Kidney (tissue), 22 donors: Measurements from ENCODE around the gene UGT2B11. TPM values are rescaled to one million over a fixed set of nuclear protein-coding genes. Genes with fewer than 3 reads are reported as not detected.
"Not testable (repeated sequence)": the region's sequence is repeated elsewhere in the genome, so short reads cannot be mapped to it uniquely, and the experiment has no call there.

Experiments
- DNase-seq, 5 donors: peaks; one replicate each; pipeline ENCODE4 v3.0.0-alpha.2; 2013 to 2020
- FAIRE-seq: peaks from 2 replicates; lab custom pipeline; 2012; peaks lifted over from hg19 to GRCh38; lab: Jason Lieb, UNC
- H3K27ac ChIP-seq, 2 donors: one replicate each; pipeline ENCODE4 v1.7.0; 2013; ENCODE audit warnings: low read depth in 2 of 2, low read length in 2 of 2, inconsistent platforms in 1 of 2
- H3K27me3 ChIP-seq: one replicate; pipeline ENCODE4 v1.7.1; 2013; ENCODE audit warnings: low read length, inconsistent platforms; ENCODE audit not compliant: control insufficient read depth, insufficient read depth
- H3K36me3 ChIP-seq, 3 donors: one replicate each; pipeline versions ENCODE4 v1.7.0 to v1.7.1; 2013; ENCODE audit warnings: low read length in 3 of 3, control low read depth in 1 of 3, inconsistent platforms in 1 of 3; ENCODE audit not compliant: insufficient read depth in 3 of 3, control insufficient read depth in 2 of 3
- H3K4me1 ChIP-seq, 3 donors: one replicate each; pipeline versions ENCODE4 v1.7.0 to v1.7.1; 2013; ENCODE audit warnings: low read length in 3 of 3, inconsistent platforms in 1 of 3, low read depth in 1 of 3; ENCODE audit not compliant: control insufficient read depth in 2 of 3, insufficient read depth in 2 of 3
- H3K4me3 ChIP-seq, 3 donors: one replicate each; pipeline versions ENCODE4 v1.7.0 to v1.8.1; 2013; ENCODE audit warnings: low read length in 3 of 3, control low read depth in 1 of 3, inconsistent platforms in 1 of 3
- H3K9ac ChIP-seq, 3 donors: one replicate each; pipeline versions ENCODE4 v1.7.0 to v1.7.1; 2013; ENCODE audit warnings: low read length in 3 of 3, control low read depth in 1 of 3, inconsistent platforms in 1 of 3
- H3K9me3 ChIP-seq, 3 donors: one replicate each; pipeline versions ENCODE4 v1.7.0 to v1.7.1; 2013; ENCODE audit warnings: low read length in 3 of 3, control low read depth in 1 of 3, inconsistent platforms in 1 of 3; ENCODE audit not compliant: control insufficient read depth in 2 of 3, insufficient read depth in 1 of 3
- intact Hi-C: fragments of 100-400 bp; cut with DNase I; formaldehyde crosslinking; loops from one replicate; pipeline ENCODE4 v1.11.1; 2022
- long read RNA-seq, 10 donors: library from polyadenylated mRNA in 1 of 10; unstranded in 1 of 10; transcript quantifications; one replicate each; pipeline ENCODE4 v2.0.0 and lab custom pipeline, GENCODE V29; 2021 to 2026
- polyA plus RNA-seq: library from polyadenylated mRNA; stranded (reverse); fragments of 350-450 nt; fragmentation: Illumina TruSeq; extraction: RNeasy Lipid Tissue Mini Kit (QIAGEN cat#74804); gene quantifications from one replicate; pipeline ENCODE4 v1.2.3, GENCODE V29; 2014; ENCODE audit warnings: low read depth, low replicate concordance; ENCODE audit not compliant: insufficient read depth
- total RNA-seq: library from RNA; stranded (reverse); fragmentation: NEBNext Ultra II Directional; extraction: Animal tissue kit (Norgen Biotek cat#: 25700); gene quantifications from one replicate; pipeline ENCODE4 v1.2.1, GENCODE V29; 2021
- TF ChIP-seq, protein P1 (sequence below): IDR thresholded peaks from 3 replicates; pipeline ENCODE4 v1.5.1; 2012; ENCODE audit warnings: mild to moderate bottlenecking, moderate library complexity, borderline replicate concordance; ENCODE audit not compliant: insufficient read depth; ENCODE audit errors: extremely low read depth
- donor health status: control.
- donor health status: control.
- donor health status: control.
- donor health status: control.
- donor health status: control.
- donor health status: DM: yes; HTN: yes; CAD: no.
- donor health status: Normal renal cell carcinoma (clear cell type).

UGT2B11 gene
- total RNA-seq (not detected), polyA plus RNA-seq (not detected)
- long read RNA-seq, donor 1 = 0 reads
- long read RNA-seq, donor 2 = 0 reads
- long read RNA-seq, donor 3 = 0 reads
- long read RNA-seq, donor 4 = 0 reads
- long read RNA-seq, donor 5 = 0 reads
- long read RNA-seq, donor 6 = 0 reads
- long read RNA-seq, donor 7 = 0 reads
- long read RNA-seq, donor 8 = 0 reads
- long read RNA-seq, donor 9 = 0 reads
- long read RNA-seq, donor 10 = 0 reads

DNA sequence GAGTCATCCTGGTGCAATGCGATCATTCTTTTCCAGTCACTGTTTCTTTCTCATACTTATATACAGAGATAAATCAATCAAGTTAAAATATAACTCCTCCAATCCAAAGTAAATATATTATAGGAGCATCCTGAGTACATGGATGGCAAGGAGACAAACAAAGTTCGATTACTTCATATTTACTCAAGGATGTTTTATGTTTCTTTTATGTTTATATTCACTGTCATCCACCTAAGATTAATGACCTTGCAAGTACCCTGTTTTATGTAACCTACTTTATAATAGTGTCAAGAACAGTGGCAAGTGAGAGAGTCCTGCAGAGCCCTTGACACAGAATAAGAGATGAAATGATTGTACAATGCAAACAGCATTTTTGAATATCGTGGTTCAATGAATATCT lies at the start of gene UGT2B11:
TSS of gene UGT2B11 (minus strand) at position 33 of the 400 bp plus-strand sequence. CDS start at position 7, 26 bp downstream.
- Histone ChIP-seq H3K27me3 (no peaks in the 10 kb centered on the region), H3K36me3 (no peaks in the 10 kb centered on the region), H3K4me1 (no peaks in the 10 kb centered on the region), H3K27ac (no peak within 1 kb of the TSS), H3K4me3 (no peak within 1 kb of the TSS), H3K9ac (no peak within 1 kb of the TSS), H3K9me3 (no peaks in the 10 kb centered on the region)
- intact Hi-C loops = no loop called here
- DNase-seq (no peak), FAIRE-seq (no peak)
- TF ChIP-seq, protein P1, sequence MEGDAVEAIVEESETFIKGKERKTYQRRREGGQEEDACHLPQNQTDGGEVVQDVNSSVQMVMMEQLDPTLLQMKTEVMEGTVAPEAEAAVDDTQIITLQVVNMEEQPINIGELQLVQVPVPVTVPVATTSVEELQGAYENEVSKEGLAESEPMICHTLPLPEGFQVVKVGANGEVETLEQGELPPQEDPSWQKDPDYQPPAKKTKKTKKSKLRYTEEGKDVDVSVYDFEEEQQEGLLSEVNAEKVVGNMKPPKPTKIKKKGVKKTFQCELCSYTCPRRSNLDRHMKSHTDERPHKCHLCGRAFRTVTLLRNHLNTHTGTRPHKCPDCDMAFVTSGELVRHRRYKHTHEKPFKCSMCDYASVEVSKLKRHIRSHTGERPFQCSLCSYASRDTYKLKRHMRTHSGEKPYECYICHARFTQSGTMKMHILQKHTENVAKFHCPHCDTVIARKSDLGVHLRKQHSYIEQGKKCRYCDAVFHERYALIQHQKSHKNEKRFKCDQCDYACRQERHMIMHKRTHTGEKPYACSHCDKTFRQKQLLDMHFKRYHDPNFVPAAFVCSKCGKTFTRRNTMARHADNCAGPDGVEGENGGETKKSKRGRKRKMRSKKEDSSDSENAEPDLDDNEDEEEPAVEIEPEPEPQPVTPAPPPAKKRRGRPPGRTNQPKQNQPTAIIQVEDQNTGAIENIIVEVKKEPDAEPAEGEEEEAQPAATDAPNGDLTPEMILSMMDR = no peak

DNA sequence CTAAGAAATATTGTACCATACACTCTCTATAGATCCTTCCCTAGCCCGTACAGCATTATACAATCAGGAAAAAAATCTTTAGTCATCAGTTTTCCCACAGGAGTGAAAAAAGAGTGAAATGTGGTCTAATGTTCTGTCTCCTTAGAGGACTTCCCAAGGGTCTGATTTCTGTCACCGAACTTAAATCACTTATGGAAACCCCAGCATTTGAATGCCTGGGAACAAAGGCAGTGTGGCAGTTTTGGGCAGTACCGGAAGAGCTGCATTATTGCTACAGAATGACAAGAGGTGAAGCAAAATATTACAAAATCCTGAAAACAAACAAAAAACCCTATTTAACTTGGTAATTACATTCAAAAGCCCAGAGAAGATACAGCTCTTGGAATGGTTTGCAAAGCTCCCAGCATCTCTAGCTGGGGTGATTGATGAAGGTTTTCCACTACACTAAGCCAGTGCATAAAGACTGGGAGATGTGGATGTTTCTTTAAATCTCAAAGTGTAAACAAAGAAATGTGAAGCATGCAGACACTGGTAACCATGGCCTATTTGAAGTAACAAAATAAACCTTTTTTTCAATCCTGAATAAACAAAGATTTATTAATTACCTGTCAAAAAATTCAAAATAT lies 38.7 kb upstream of the UGT2B11 start:
- H3K27me3 ChIP-seq, H3K4me3 ChIP-seq, H3K9me3 ChIP-seq, DNase-seq, H3K9ac ChIP-seq, H3K27ac ChIP-seq, H3K4me1 ChIP-seq, H3K36me3 ChIP-seq, FAIRE-seq, intact Hi-C loops: not testable (repeated sequence)

DNA sequence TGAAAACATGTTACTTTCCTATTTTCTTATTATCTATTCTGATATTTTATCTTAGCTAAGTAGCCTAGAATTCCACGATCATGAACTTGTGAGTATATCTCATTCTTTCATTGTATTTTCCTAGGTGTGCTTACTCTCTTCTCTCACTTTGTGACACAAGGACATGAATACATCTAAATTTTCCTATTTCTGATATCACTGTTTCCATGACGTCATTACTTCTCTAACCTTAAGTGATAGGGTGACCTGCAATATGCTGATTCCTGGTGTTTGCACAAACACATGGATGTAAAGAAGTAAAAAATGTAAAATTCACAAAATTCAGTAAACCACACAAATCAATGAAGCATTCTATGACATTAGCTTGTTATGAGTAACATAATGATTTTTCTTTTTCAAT lies 36.3 kb upstream of the UGT2B11 start:
- H3K4me3 ChIP-seq, H3K4me1 ChIP-seq, H3K27ac ChIP-seq, H3K9me3 ChIP-seq, intact Hi-C loops, H3K9ac ChIP-seq, H3K27me3 ChIP-seq, FAIRE-seq, DNase-seq, H3K36me3 ChIP-seq: not testable (repeated sequence)

DNA sequence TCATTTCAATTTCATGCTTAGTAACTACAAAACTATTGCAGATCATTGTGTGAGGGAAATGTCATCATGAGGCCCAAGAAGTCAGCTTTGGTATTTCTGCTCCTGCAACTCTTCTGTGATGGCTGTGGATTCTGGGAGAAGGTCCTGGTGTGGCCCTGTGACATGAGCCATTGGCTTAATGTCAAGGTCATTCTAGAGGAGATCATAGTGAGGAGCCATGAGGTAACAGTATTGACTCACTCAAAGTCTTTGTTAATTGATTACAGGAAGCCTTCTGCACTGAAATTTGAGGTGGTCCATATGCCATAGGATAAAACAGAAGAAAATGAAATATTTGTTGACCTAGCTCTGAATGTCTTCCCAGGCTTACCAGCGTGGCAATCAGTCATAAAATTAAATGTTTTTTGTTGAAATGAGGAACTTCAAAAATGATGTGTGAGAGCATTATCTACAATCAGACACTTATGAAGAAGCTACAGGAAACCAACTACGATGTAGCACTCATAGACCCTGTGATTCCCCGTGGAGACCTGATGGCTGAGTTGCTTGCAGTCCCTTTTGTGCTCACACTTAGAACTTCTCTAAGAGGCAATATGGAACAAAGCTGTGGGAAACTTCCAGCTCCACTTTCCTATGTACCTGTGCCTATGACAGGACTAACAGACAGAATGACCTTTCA lies 28.2 kb upstream of the UGT2B11 start:
- H3K4me1 ChIP-seq, DNase-seq, H3K36me3 ChIP-seq, H3K27ac ChIP-seq, H3K9ac ChIP-seq, H3K27me3 ChIP-seq, H3K4me3 ChIP-seq, intact Hi-C loops, FAIRE-seq, H3K9me3 ChIP-seq: not testable (repeated sequence)

DNA sequence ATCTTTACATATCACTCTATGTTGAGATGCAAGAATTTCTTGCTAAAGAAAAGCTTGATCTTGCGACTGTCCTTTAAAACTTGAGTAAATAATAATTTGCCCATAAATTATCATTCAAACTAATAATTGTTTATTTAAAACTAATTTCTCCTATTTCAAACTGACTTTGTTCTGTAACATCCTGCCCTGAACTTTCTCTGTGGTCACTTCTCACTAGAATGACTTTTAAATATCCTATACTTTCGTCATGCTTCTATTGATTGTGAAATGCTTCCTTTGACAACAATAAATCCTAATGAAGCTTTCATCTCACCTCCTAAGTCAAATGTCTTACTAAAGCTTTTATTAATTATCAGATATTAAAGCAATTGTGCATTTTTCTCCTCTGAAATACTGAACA lies 27.2 kb upstream of the UGT2B11 start:
- H3K9me3 ChIP-seq, H3K27ac ChIP-seq, DNase-seq, H3K4me3 ChIP-seq, FAIRE-seq, H3K27me3 ChIP-seq, intact Hi-C loops, H3K9ac ChIP-seq, H3K36me3 ChIP-seq, H3K4me1 ChIP-seq: not testable (repeated sequence)

DNA sequence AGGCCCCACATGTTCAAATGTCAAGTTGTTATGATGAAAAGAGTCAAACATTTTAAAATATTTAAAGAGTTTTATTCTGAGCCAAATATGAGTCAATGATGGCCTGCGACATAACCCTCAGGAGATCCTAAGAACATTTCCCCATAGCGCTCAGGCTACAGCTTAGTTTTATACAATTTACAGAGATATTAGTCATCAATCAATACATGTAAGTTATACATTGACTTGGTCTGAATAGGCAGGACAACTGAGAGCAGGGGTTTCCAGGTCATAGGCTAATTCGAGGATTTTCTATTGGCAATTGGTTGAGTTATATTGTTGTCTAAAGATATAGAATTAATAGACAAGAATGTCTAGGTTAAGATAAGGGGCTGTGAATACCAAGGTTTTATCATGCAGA lies 26.2 kb upstream of the UGT2B11 start:
- H3K9me3 ChIP-seq, H3K36me3 ChIP-seq, FAIRE-seq, H3K4me3 ChIP-seq, DNase-seq, H3K9ac ChIP-seq, H3K27ac ChIP-seq, H3K27me3 ChIP-seq, H3K4me1 ChIP-seq, intact Hi-C loops: not testable (repeated sequence)
